Trophoblast cell (in vitro differentiated cells and primary cell): ENCODE data around the gene TRAF2.

Source experiments
- DNase-seq, 2 donors: peaks; one replicate each; pipeline ENCODE4 v3.0.0-alpha.2; 2016
- H2AFZ ChIP-seq: 2 replicates; pipeline ENCODE4 v1.6.1; 2013; ENCODE audit warnings: low read length, moderate library complexity, mild to moderate bottlenecking; ENCODE audit not compliant: insufficient read depth, poor library complexity
- H2AK5ac ChIP-seq: 2 replicates; pipeline ENCODE4 v1.6.1; 2013; ENCODE audit warnings: mild to moderate bottlenecking, low read length
- H2BK120ac ChIP-seq: 2 replicates; pipeline ENCODE4 v1.6.1; 2013; ENCODE audit warnings: low read length, mild to moderate bottlenecking, moderate library complexity; ENCODE audit not compliant: insufficient read depth, poor library complexity
- H2BK12ac ChIP-seq: 2 replicates; pipeline ENCODE4 v1.6.1; 2013; ENCODE audit warnings: mild to moderate bottlenecking, low read length, moderate library complexity
- H2BK5ac ChIP-seq: 2 replicates; pipeline ENCODE4 v1.6.1; 2013; ENCODE audit warnings: low read length, low read depth, moderate library complexity, mild to moderate bottlenecking; ENCODE audit not compliant: poor library complexity
- H3K14ac ChIP-seq: 2 replicates; pipeline ENCODE4 v1.6.1; 2013; ENCODE audit warnings: mild to moderate bottlenecking, low read length
- H3K18ac ChIP-seq: 2 replicates; pipeline ENCODE4 v1.6.1; 2013; ENCODE audit warnings: mild to moderate bottlenecking, low read length
- H3K23ac ChIP-seq: 2 replicates; pipeline ENCODE4 v1.6.1; 2013; ENCODE audit warnings: low read length
- H3K27ac ChIP-seq: 2 replicates; pipeline ENCODE4 v1.5.1; 2013; ENCODE audit warnings: low read depth, mild to moderate bottlenecking, inconsistent platforms, low read length, moderate library complexity
- H3K27me3 ChIP-seq: 2 replicates; pipeline ENCODE4 v1.6.1; 2013; ENCODE audit warnings: inconsistent platforms, mild to moderate bottlenecking, low read length, moderate library complexity; ENCODE audit not compliant: insufficient read depth
- H3K36me3 ChIP-seq, 2 experiments: 1 replicate in 1 of 2; 2 replicates in 1 of 2; pipeline ENCODE4 v1.6.1; 2013; ENCODE audit warnings: low read length in 2 of 2, mild to moderate bottlenecking in 2 of 2, moderate library complexity in 1 of 2; ENCODE audit not compliant: insufficient read depth in 2 of 2, control insufficient read depth in 1 of 2
- H3K4ac ChIP-seq: 2 replicates; pipeline ENCODE4 v1.6.1; 2013; ENCODE audit warnings: low read depth, mild to moderate bottlenecking, low read length, moderate library complexity
- H3K4me1 ChIP-seq, 2 experiments: 1 replicate in 1 of 2; 2 replicates in 1 of 2; pipeline ENCODE4 v1.6.1; 2013; ENCODE audit warnings: low read length in 2 of 2, mild to moderate bottlenecking in 2 of 2, moderate library complexity in 1 of 2; ENCODE audit not compliant: insufficient read depth in 2 of 2, control insufficient read depth in 1 of 2
- H3K4me2 ChIP-seq: 2 replicates; pipeline ENCODE4 v1.6.1; 2013; ENCODE audit warnings: inconsistent platforms, mild to moderate bottlenecking, low read length, moderate library complexity
- H3K4me3 ChIP-seq: 2 replicates; pipeline ENCODE4 v1.5.1; 2013; ENCODE audit warnings: mild to moderate bottlenecking, low read depth, low read length, inconsistent platforms
- H3K79me1 ChIP-seq: one replicate; pipeline ENCODE4 v1.6.1; 2013; ENCODE audit warnings: low read length
- H3K79me2 ChIP-seq: 2 replicates; pipeline ENCODE4 v1.6.1; 2013; ENCODE audit warnings: low read length, mild to moderate bottlenecking; ENCODE audit not compliant: control insufficient read depth, insufficient read depth, poor library complexity
- H3K9ac ChIP-seq: 2 replicates; pipeline ENCODE4 v1.6.1; 2013; ENCODE audit warnings: mild to moderate bottlenecking, low read length
- H3K9me3 ChIP-seq: 2 replicates; pipeline ENCODE4 v1.6.1; 2013; ENCODE audit warnings: low read depth, mild to moderate bottlenecking, control low read depth, inconsistent platforms, low read length; ENCODE audit not compliant: insufficient read depth
- H4K12ac ChIP-seq: 2 replicates; pipeline ENCODE4 v1.6.1; 2013; ENCODE audit warnings: low read depth, mild to moderate bottlenecking, low read length, moderate library complexity
- H4K8ac ChIP-seq: 2 replicates; pipeline ENCODE4 v1.6.1; 2013; ENCODE audit warnings: low read depth, mild to moderate bottlenecking, low read length, moderate library complexity
- H4K91ac ChIP-seq: one replicate; pipeline ENCODE4 v1.6.1; 2013; ENCODE audit warnings: low read depth, mild to moderate bottlenecking, low read length, moderate library complexity
- WGBS: extraction: QIAGEN DNeasy Blood & Tissue Kit; methylation state at CpG from one replicate; pipeline ENCODE4 v1.1.7; 2013; ENCODE audit warnings: missing lambda C conversion rate; ENCODE audit not compliant: insufficient read length, insufficient coverage; ENCODE audit errors: extremely low coverage; 5-methylcytosine and 5-hydroxymethylcytosine counted together

Gene TRAF2

DNA sequence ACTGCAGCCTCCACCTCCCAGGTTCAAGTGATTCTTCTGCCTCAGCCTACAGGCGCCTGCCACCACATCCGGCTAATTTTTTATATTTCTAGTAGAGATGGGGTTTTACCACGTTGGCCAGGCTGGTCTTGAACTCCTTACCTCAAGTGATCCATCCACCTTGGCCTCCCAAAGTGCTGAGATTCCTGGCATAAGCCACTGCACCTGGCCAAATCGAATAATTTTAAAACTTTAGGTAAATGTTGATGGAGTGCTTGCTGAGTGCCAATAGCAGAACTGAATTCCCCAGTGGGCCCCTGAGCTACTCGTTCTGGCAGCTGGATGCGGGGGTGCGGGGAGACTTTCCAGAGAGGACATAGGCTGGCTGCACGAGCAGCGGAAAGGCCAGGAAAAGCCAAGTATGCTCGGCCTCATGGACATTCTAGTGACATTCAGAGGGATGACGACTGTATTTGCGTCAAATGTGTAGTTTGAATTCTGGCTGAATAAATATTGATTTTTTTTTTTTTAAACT lies 16.8 kb downstream of the TRAF2 start:
- no peak overlapping the region for H3K18ac ChIP-seq
- no peak overlapping the region for H2AK5ac ChIP-seq
- no peak overlapping the region for H3K4me2 ChIP-seq
- no peaks in the 10 kb centered on the region for H3K79me1 ChIP-seq
- no peak overlapping the region for H4K8ac ChIP-seq
- no peak overlapping the region for H2BK12ac ChIP-seq
- H3K9me3 ChIP-seq: peaks cover 3% of the 10 kb centered on the region
- H4K91ac ChIP-seq: no peak overlapping the region
- H3K14ac ChIP-seq: no peak overlapping the region
- no peak for DNase-seq
- H2AFZ ChIP-seq: no peak overlapping the region
- H3K4ac ChIP-seq: no peak overlapping the region
- peaks cover 6 to 10% of the 10 kb centered on the region in 2 experiments for H3K4me1 ChIP-seq
- H4K12ac ChIP-seq: no peak overlapping the region
- H3K36me3 ChIP-seq: peaks cover 64 to 73% of the 10 kb centered on the region in 2 experiments
- no CpG with 5 or more reads among the region's 12 CpGs for WGBS
- H3K27me3 ChIP-seq: no peaks in the 10 kb centered on the region
- H2BK5ac ChIP-seq: no peak overlapping the region
- H2BK120ac ChIP-seq: no peak overlapping the region
- no peaks in the 10 kb centered on the region for H3K79me2 ChIP-seq
- no peak overlapping the region for H3K23ac ChIP-seq
- no peak overlapping the region for H3K4me3 ChIP-seq
- no peak overlapping the region for H3K9ac ChIP-seq
- no peak overlapping the region for H3K27ac ChIP-seq

DNA sequence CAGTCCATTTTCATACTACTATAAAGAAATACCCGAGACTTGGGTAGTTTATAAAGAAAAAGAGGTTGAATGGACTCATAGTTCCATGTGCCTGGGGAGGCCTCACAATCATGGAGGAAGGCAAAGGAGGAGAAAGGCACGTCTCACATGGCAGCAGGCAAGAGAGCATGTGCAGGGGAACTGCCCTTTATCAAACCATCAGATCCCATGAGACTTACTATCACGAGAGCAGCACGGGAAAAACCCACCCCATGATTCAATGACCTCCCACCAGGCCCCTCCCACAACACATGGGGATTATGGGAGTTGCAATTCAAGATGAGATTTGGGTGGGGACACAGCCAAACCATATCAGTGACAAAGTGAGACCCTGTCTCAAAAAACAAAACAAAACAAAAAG lies 19.9 kb downstream of the TRAF2 start:
- Histone ChIP-seq H4K12ac (no peak overlapping the region), H3K36me3 (peaks cover 61 to 67% of the 10 kb centered on the region in 2 experiments), H3K79me2 (no peaks in the 10 kb centered on the region), H4K8ac (no peak overlapping the region), H4K91ac (no peak overlapping the region), H3K4ac (no peak overlapping the region), H3K4me2 (no peak overlapping the region), H2BK5ac (no peak overlapping the region), H3K18ac (no peak overlapping the region), H3K79me1 (no peaks in the 10 kb centered on the region), H3K9ac (no peak overlapping the region), H3K4me3 (no peak overlapping the region), H2BK12ac (no peak overlapping the region), H3K4me1 (peaks cover 6 to 10% of the 10 kb centered on the region in 2 experiments), H2AK5ac (no peak overlapping the region), H3K14ac (no peak overlapping the region), H2BK120ac (no peak overlapping the region), H3K27ac (no peak overlapping the region), H2AFZ (no peak overlapping the region), H3K27me3 (no peaks in the 10 kb centered on the region), H3K9me3 (no peaks in the 10 kb centered on the region), H3K23ac (no peak overlapping the region)
- no peak for DNase-seq
- WGBS: no CpG with 5 or more reads among the region's 4 CpGs

DNA sequence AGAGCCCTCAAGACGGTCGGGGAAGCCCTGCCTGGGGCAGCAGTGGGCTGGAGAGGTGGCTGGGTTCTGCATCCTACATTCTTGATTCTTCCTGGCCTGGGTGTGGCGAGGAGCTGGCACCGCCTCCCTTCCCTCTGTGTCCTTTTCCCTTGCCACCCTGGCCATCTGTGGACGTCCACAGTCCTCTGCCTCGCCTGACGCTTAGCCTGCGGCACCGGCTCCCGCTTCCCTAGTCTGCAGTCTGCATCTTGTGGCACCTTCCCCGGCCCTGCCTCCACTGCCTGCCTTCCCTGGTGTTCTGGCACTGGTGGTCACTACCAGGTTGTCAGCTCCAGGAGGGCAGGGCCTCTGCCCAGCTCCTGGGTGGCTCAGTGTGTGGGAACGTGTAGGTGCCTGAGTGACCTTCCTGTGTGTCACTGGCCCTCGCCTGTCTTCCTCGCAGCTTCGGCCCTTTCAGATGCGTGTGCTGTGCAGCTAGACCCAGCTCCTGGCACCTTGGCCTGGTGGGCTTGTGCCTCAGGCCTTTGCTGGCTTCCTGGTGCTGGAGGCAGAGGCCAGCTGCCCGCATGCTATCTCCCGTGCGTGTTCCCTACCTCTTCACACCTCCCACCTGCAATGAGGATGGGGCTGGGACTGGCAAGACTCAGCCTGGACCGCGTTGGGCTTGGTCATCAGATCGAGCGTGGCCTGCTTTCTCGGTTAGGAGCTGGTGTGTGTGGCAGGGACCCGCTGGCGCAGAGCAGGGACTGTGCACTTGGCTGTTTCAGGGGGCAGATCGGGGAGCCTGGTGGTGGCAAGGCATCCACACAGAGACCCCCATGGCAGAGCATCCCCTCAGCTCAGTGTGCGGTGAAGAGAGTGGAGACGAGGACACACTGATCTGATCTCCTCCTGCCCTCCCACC lies 20.9 kb downstream of the TRAF2 start:
- Histone ChIP-seq H2BK12ac (no peak overlapping the region), H3K18ac (no peak overlapping the region), H3K4me2 (no peak overlapping the region), H4K12ac (no peak overlapping the region), H3K27ac (no peak overlapping the region), H4K8ac (no peak overlapping the region), H2BK120ac (no peak overlapping the region), H2AK5ac (no peak overlapping the region), H3K14ac (no peak overlapping the region), H3K27me3 (no peaks in the 10 kb centered on the region), H4K91ac (no peak overlapping the region), H3K23ac (no peak overlapping the region), H3K4ac (no peak overlapping the region), H3K79me1 (no peaks in the 10 kb centered on the region), H2BK5ac (no peak overlapping the region), H3K36me3 (peaks cover 57 to 60% of the 10 kb centered on the region in 2 experiments), H3K79me2 (no peaks in the 10 kb centered on the region), H3K9ac (no peak overlapping the region), H3K9me3 (no peaks in the 10 kb centered on the region), H3K4me3 (no peak overlapping the region), H2AFZ (no peak overlapping the region), H3K4me1 (peaks cover 0 to under 1% of the 10 kb centered on the region in 2 experiments)
- WGBS: no CpG with 5 or more reads among the region's 29 CpGs
- no peak for DNase-seq

DNA sequence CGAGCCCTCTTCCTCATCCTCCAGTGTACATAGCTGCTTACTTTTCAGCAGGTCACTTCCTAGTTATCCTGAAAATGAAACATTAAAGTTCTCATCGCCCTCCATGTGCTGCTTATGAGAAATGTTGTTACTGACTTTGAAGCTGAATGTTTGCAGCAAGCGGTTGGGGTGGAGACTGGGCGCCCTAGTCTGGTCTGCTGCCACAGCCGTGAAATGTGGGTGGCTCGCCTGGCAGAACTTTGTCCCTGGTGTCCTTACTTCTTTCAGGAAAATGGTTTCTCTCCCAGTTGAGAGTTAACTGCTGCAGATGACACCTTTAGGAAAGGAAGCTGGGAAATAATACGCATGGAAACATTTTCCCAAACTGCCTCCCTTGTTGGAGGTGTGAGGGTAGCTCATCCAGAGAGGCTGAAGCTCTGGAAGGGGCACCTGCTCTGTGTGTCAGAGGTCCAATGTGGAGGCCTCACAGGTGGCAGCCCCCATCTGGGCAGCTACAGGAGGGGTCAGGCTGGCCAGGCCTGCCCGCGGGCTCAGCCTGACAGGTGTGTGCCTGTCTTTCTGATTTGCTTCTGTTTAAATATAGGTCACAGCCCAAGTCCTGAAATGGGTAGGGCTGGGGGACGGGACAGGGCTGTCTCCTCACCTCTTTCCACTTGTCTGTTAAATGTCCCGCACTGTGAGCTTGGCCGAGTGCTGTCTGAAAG lies 24.0 kb downstream of the TRAF2 start:
- DNase-seq: no peak

More for the DNA sequence above, 24.0 kb downstream of the TRAF2 start:
- no peaks in the 10 kb centered on the region for H3K79me2 ChIP-seq
- H3K4me2 ChIP-seq: no peak overlapping the region
- no peak overlapping the region for H2AFZ ChIP-seq
- H3K4me1 ChIP-seq: no peaks in the 10 kb centered on the region
- no peak overlapping the region for H3K4me3 ChIP-seq
- no peak overlapping the region for H3K9ac ChIP-seq
- no peak overlapping the region for H4K12ac ChIP-seq
- H2AK5ac ChIP-seq: no peak overlapping the region
- H3K27ac ChIP-seq: no peak overlapping the region
- no peak overlapping the region for H3K23ac ChIP-seq
- no peak overlapping the region for H4K91ac ChIP-seq
- WGBS: no CpG with 5 or more reads among the region's 12 CpGs
- H3K9me3 ChIP-seq: no peaks in the 10 kb centered on the region
- peaks cover 61 to 66% of the 10 kb centered on the region in 2 experiments for H3K36me3 ChIP-seq
- no peaks in the 10 kb centered on the region for H3K79me1 ChIP-seq
- no peak overlapping the region for H2BK5ac ChIP-seq
- H4K8ac ChIP-seq: no peak overlapping the region
- H3K27me3 ChIP-seq: no peaks in the 10 kb centered on the region
- no peak overlapping the region for H3K4ac ChIP-seq
- no peak overlapping the region for H3K18ac ChIP-seq
- no peak overlapping the region for H2BK12ac ChIP-seq
- no peak overlapping the region for H3K14ac ChIP-seq
- no peak overlapping the region for H2BK120ac ChIP-seq
